Fibroblast of lung (primary cell): ENCODE measurements around the gene ANO2. TPM values are rescaled to one million over a fixed set of nuclear protein-coding genes. Genes with fewer than 3 reads are reported as not detected.

Experiments
- DNase-seq, 2 donors: peaks; one replicate each; pipeline versions ENCODE4 v3.0.0 to v3.0.0-alpha.2; 2010; ENCODE audit warnings: low read depth in 2 of 2
- H2AFZ ChIP-seq: 2 replicates; pipeline ENCODE4 v1.5.1; 2012; ENCODE audit warnings: low read length, control low read depth, inconsistent platforms
- H3K27ac ChIP-seq: 2 replicates; pipeline ENCODE4 v1.5.1; 2011; ENCODE audit warnings: low read length, control low read depth; ENCODE audit not compliant: insufficient read depth
- H3K27me3 ChIP-seq: 2 replicates; pipeline ENCODE4 v1.5.1; 2011; ENCODE audit warnings: mild to moderate bottlenecking, low read length; ENCODE audit not compliant: control insufficient read depth, insufficient read depth
- H3K36me3 ChIP-seq: 2 replicates; pipeline ENCODE4 v1.5.1; 2011; ENCODE audit warnings: low read length; ENCODE audit not compliant: control insufficient read depth, insufficient read depth
- H3K4me1 ChIP-seq: 2 replicates; pipeline ENCODE4 v1.5.1; 2011; ENCODE audit warnings: low read length; ENCODE audit not compliant: control insufficient read depth, insufficient read depth; ENCODE audit errors: extremely low read depth
- H3K4me2 ChIP-seq: 2 replicates; pipeline ENCODE4 v1.5.1; 2011; ENCODE audit warnings: low read length, control low read depth; ENCODE audit not compliant: insufficient read depth; ENCODE audit errors: extremely low read depth
- H3K4me3 ChIP-seq, 4 experiments: fragments of 200-600 bp in 1 of 4; sonication (generic) in 1 of 4; replicated peaks in 1 of 4; 2 replicates each; pipeline ENCODE4 v1.5.1; 2011 to 2016; ENCODE audit warnings: low read length in 4 of 4, low read depth in 3 of 4, mild to moderate bottlenecking in 3 of 4, control low read depth in 2 of 4, inconsistent platforms in 1 of 4, mixed read lengths in 1 of 4; ENCODE audit not compliant: insufficient read depth in 1 of 4; ENCODE audit errors: control extremely low read depth in 1 of 4
- H3K79me2 ChIP-seq: 2 replicates; pipeline ENCODE4 v1.5.1; 2012; ENCODE audit warnings: mild to moderate bottlenecking, low read length, inconsistent platforms; ENCODE audit not compliant: control insufficient read depth, insufficient read depth
- H3K9ac ChIP-seq: 2 replicates; pipeline ENCODE4 v1.5.1; 2011; ENCODE audit warnings: mild to moderate bottlenecking, low read length, control low read depth; ENCODE audit not compliant: insufficient read depth
- H3K9me3 ChIP-seq: 2 replicates; pipeline ENCODE4 v1.5.1; 2012; ENCODE audit warnings: low read depth, low read length; ENCODE audit not compliant: control insufficient read depth, insufficient read depth
- H4K20me1 ChIP-seq: 2 replicates; pipeline ENCODE4 v1.5.1; 2011; ENCODE audit warnings: low read length; ENCODE audit not compliant: control insufficient read depth, insufficient read depth; ENCODE audit errors: extremely low read depth
- EZH2 ChIP-seq: IDR thresholded peaks from 2 replicates; pipeline ENCODE4 v1.5.1; 2012; ENCODE audit warnings: low read length, control low read depth, mild to moderate bottlenecking; ENCODE audit errors: missing control alignments
- polyA plus RNA-seq, 2 donors: library from polyadenylated mRNA; depleted of rRNA in 1 of 2; stranded (reverse) in 1 of 2; unstranded in 1 of 2; fragments of >200 nt; gene quantifications; 2 replicates each; pipeline ENCODE4 v1.2.1, GENCODE V29; 2011 to 2012; ENCODE audit warnings: missing spikeins in 1 of 2
- total RNA-seq: library from RNA; depleted of rRNA; stranded (reverse); fragments of >200 nt; gene quantifications from 2 replicates; pipeline ENCODE4 v1.2.1, GENCODE V29; 2014
- TF ChIP-seq, protein P1 (sequence below), 2 donors: IDR thresholded peaks in 1 of 2; conservative IDR thresholded peaks in 1 of 2; 1 replicate in 1 of 2; 2 replicates in 1 of 2; pipeline ENCODE4 v1.5.1; 2011 to 2012; ENCODE audit warnings: low read length in 2 of 2, control low read depth in 1 of 2, inconsistent platforms in 1 of 2, low read depth in 1 of 2, mild to moderate bottlenecking in 1 of 2

Gene ANO2
- total and polyA plus RNA-seq, 2 donors (not counting 1 experiment from before 2014, with no cell fraction given): 0.15 to 0.17 TPM

DNA sequence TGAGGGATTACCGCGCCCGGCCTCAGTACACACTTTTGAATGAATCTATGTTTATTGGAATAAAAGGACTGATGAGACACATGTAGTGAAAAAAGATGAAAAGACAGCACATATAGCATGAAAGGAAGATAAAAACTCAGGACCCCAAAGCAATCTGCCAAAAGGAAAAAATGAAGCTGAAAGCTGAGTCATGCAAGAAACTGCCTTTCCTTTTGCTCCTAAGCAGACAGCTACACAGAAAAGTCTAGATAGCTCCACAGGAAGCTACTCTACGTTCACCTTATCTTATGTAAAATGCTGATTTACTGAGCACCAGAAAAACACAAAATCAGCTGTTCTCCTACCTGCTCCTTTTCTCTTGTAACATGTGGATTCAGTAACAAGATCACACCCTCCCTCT lies 384.8 kb downstream of the ANO2 start:
- Histone ChIP-seq H3K9me3 (no peaks in the 10 kb centered on the region), H3K27ac (no peak overlapping the region), H2AFZ (no peak overlapping the region), H3K27me3 (no peaks in the 10 kb centered on the region), H4K20me1 (no peaks in the 10 kb centered on the region), H3K9ac (no peak overlapping the region), H3K4me3 (no peak overlapping the region), H3K4me2 (no peak overlapping the region), H3K79me2 (no peaks in the 10 kb centered on the region), H3K4me1 (no peaks in the 10 kb centered on the region), H3K36me3 (no peaks in the 10 kb centered on the region)
- DNase-seq: no peak
- no peak for TF ChIP-seq EZH2
- TF ChIP-seq, protein P1, sequence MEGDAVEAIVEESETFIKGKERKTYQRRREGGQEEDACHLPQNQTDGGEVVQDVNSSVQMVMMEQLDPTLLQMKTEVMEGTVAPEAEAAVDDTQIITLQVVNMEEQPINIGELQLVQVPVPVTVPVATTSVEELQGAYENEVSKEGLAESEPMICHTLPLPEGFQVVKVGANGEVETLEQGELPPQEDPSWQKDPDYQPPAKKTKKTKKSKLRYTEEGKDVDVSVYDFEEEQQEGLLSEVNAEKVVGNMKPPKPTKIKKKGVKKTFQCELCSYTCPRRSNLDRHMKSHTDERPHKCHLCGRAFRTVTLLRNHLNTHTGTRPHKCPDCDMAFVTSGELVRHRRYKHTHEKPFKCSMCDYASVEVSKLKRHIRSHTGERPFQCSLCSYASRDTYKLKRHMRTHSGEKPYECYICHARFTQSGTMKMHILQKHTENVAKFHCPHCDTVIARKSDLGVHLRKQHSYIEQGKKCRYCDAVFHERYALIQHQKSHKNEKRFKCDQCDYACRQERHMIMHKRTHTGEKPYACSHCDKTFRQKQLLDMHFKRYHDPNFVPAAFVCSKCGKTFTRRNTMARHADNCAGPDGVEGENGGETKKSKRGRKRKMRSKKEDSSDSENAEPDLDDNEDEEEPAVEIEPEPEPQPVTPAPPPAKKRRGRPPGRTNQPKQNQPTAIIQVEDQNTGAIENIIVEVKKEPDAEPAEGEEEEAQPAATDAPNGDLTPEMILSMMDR (conservative IDR thresholded peaks at IDR 0.05 in 1 of 2, IDR thresholded peaks at IDR 0.05 in 1 of 2; ENCODE audit: low read depth in 1 of 2, low read length in 2 of 2): no peak

DNA sequence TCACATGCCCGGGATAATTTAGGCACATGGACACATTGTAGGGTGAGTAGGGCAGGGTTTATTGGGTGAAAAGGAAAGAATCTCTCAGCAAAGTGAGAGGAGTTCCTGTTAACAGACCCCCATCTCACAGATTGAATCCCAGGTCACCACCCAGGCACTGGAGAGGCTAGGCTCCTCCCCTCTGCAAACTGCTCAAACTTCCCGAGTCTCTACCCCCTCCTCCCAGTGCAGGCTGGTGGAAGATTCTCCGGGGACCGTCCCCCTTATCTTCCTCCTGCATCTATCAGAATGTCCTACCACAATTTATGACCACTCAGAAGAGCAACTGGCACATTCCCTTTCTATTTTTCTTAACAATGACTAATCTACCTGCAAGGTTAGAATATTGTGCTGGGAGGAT lies 387.2 kb downstream of the ANO2 start:
- H2AFZ ChIP-seq: no peak overlapping the region
- H3K9me3 ChIP-seq: no peaks in the 10 kb centered on the region
- H3K4me3 ChIP-seq: no peak overlapping the region
- H3K27me3 ChIP-seq: no peaks in the 10 kb centered on the region
- TF ChIP-seq, protein P1 (conservative IDR thresholded peaks at IDR 0.05 in 1 of 2, IDR thresholded peaks at IDR 0.05 in 1 of 2; ENCODE audit: low read depth in 1 of 2, low read length in 2 of 2): no peak
- TF ChIP-seq EZH2: no peak
- no peak overlapping the region for H3K4me2 ChIP-seq
- H3K4me1 ChIP-seq: no peaks in the 10 kb centered on the region
- no peaks in the 10 kb centered on the region for H4K20me1 ChIP-seq
- no peak for DNase-seq
- no peaks in the 10 kb centered on the region for H3K79me2 ChIP-seq
- H3K36me3 ChIP-seq: no peaks in the 10 kb centered on the region
- no peak overlapping the region for H3K9ac ChIP-seq
- H3K27ac ChIP-seq: no peak overlapping the region

DNA sequence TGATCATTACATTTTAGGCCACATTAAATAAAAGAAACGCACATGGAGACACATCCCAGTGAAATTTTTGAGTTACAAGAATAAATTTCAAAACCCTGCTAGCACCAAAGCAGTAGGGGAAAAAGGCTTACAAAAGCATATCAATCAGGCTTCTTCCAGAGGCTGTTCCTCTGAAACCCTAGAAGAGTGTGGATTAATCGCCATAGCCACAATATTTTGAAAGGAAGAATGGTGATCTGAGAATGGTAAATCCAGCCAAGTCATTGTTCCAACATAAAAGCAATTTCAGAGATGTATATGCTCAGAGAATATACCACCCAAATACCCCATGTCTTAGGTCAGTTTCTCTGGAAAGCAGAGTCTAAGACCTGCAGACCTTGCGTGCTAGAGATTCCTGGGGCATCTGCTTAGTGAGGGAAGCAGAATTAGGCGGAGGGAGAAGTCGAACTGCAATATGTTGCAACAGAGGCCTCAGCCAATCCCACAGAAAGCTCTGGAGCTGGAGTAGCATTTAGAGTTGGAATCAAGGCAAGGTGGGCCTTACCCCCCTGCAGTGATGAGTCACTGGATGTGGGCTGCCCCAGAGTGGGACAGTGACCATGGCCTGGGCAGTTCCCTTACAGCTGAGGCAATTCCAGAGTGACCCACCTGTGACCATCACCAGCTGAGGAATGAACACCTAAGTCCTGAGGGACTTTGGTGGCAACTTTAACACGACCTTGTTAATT lies 387.9 kb downstream of the ANO2 start:
- Histone ChIP-seq H3K9me3 (no peaks in the 10 kb centered on the region), H4K20me1 (no peaks in the 10 kb centered on the region), H3K4me3 (no peak overlapping the region), H3K4me1 (no peaks in the 10 kb centered on the region), H2AFZ (no peak overlapping the region), H3K4me2 (no peak overlapping the region), H3K79me2 (no peaks in the 10 kb centered on the region), H3K36me3 (no peaks in the 10 kb centered on the region), H3K27me3 (no peaks in the 10 kb centered on the region), H3K9ac (no peak overlapping the region), H3K27ac (no peak overlapping the region)
- no peak for DNase-seq
- TF ChIP-seq, protein P1 (conservative IDR thresholded peaks at IDR 0.05 in 1 of 2, IDR thresholded peaks at IDR 0.05 in 1 of 2; ENCODE audit: low read depth in 1 of 2, low read length in 2 of 2): no peak
- no peak for TF ChIP-seq EZH2
